ENCODE data around the gene RBM12. TPM values are rescaled to one million over a fixed set of nuclear protein-coding genes. Genes with fewer than 3 reads are reported as not detected.

RBM12 gene
- total RNA-seq, 3 donors from 2014 or later (not counting 1 experiment from before 2014, with no cell fraction given), result 80.9 to 112 (median 89.4) TPM

DNA sequence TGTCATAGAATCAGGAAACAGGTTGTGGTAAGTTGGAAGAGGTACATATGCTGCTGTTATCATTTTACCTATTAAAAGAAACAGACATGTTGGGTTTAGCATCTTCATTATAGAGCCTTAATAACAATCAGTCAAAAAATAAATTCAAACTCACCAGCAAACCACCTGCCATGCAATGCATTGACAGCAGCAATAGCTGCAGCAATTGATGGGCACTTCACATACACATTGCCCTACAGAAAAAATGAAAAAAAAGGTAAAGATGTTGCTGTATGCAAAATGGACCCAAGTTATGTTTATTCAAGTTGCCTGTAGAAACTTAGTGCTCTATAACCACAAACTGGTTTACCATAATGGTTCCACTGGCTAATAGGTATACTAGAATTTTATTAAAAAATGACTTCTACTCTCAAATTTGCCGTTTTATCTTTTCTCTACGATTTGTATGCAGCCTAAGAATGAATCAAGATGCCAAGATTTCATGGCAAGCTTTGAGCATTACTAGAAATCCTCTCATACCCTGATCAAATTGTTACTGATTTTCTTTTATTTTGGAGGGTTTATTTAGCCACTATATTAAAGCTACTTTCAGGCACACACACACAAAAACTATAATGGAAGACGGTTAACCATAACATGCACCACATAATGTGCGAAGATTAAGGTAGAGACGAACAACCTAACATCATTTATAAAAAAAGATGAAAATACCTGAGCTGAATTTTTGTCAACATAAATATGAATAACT lies 40.0 kb upstream of the RBM12 start:
- no peaks in the 10 kb centered on the region for H3K27me3 ChIP-seq (ENCODE audit: control insufficient read depth, insufficient read depth, low read length)
- WGBS (ENCODE audit: insufficient coverage), result 89% methylated on average over 3 of the region's 5 CpGs
- Mint-ChIP-seq H3K9me3 (no peaks in the 10 kb centered on the region), H3K4me1 (peaks cover 35 to 39% of the 10 kb centered on the region in 2 donors), H3K36me3 (peaks cover 21% of the 10 kb centered on the region), H3K27me3 (ENCODE audit: low read depth in 2 of 2) (no peaks in the 10 kb centered on the region), H3K27ac (peak overlapping the region in 1 of 2 donors; percentile 96), H3K4me3 (no peak overlapping the region)
- TF ChIP-seq, protein P1, sequence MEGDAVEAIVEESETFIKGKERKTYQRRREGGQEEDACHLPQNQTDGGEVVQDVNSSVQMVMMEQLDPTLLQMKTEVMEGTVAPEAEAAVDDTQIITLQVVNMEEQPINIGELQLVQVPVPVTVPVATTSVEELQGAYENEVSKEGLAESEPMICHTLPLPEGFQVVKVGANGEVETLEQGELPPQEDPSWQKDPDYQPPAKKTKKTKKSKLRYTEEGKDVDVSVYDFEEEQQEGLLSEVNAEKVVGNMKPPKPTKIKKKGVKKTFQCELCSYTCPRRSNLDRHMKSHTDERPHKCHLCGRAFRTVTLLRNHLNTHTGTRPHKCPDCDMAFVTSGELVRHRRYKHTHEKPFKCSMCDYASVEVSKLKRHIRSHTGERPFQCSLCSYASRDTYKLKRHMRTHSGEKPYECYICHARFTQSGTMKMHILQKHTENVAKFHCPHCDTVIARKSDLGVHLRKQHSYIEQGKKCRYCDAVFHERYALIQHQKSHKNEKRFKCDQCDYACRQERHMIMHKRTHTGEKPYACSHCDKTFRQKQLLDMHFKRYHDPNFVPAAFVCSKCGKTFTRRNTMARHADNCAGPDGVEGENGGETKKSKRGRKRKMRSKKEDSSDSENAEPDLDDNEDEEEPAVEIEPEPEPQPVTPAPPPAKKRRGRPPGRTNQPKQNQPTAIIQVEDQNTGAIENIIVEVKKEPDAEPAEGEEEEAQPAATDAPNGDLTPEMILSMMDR (IDR thresholded peaks at IDR 0.05), result no peak
- ATAC-seq, result no peak
- H3K36me3 ChIP-seq (ENCODE audit: control insufficient read depth, insufficient read depth, low read length), result peaks cover 81% of the 10 kb centered on the region
- no peak overlapping the region for H3K27ac ChIP-seq (ENCODE audit: low read length)
- intact Hi-C loops (cut with micrococcal nuclease), result loop anchor here (5.0 to 10.0 kb wide), 3 partner anchors 38 to 240 kb away; partner anchors contain the start of gene RBM39
- no peaks in the 10 kb centered on the region for H3K4me1 ChIP-seq (ENCODE audit: control insufficient read depth, insufficient read depth, low read length)
- H3K9me3 ChIP-seq (ENCODE audit: control insufficient read depth, insufficient read depth, low read length), result no peaks in the 10 kb centered on the region
- no peak overlapping the region for H3K4me3 ChIP-seq (ENCODE audit: low read length)
- DNase-seq, result no peak

DNA sequence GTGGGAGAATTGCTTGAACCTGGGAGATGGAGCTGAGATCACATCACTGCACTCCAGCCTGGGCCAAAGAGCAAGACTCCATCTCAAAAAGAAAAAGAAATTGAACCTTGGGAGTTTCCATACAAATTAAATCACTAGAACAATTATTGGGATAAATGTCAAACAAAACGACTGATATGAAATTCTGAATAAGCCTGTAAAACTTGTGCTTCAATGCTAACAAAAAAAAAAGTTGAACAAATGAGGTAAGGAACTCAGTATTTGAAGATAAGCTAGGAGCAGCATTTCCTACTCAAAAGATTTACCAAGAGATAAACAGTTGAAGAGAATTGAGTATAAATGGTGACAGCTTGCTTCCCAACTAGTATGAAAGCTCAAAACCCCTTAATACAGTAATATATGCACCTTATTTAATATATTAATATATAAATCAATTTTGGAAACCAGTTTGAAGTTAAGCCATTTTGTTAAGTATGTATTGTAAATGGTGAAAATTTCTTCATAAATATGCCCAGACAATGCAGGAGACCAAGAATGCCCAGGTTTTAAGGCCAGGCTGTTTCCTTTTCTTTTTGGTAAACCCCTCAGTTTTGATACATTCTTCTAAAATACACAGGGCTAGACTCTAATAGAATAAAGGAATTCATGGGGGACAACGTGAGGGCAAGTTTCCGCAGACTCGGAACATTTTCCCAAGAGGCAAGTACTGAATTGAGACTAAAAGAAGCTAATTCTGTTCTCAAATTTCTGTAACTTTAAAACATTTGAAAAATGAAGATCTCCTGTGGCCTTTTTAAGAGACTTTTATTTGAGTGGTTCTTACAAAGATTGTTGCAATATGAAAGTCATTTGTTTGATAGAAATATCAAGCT lies 38.4 kb upstream of the RBM12 start:
- no peak overlapping the region for H3K4me3 ChIP-seq (ENCODE audit: low read length)
- no peaks in the 10 kb centered on the region for H3K27me3 ChIP-seq (ENCODE audit: control insufficient read depth, insufficient read depth, low read length)
- peaks cover 9% of the 10 kb centered on the region for H3K4me1 ChIP-seq (ENCODE audit: control insufficient read depth, insufficient read depth, low read length)
- 93% methylated on average over 3 of the region's 4 CpGs for WGBS (ENCODE audit: insufficient coverage)
- no peaks in the 10 kb centered on the region for H3K9me3 Mint-ChIP-seq
- peaks cover 40 to 41% of the 10 kb centered on the region in 2 donors for H3K4me1 Mint-ChIP-seq
- peaks cover 21% of the 10 kb centered on the region for H3K36me3 Mint-ChIP-seq
- no peak overlapping the region for H3K27ac ChIP-seq (ENCODE audit: low read length)
- no peaks in the 10 kb centered on the region for H3K27me3 Mint-ChIP-seq (ENCODE audit: low read depth in 2 of 2)
- DNase-seq (no peak), ATAC-seq (no peak)
- no peak overlapping the region for H3K4me3 Mint-ChIP-seq
- intact Hi-C loops (cut with micrococcal nuclease), result loop anchor here (10.0 kb wide), 2 partner anchors 182 to 238 kb away; no protein-coding TSS in a partner anchor
- H3K36me3 ChIP-seq (ENCODE audit: control insufficient read depth, insufficient read depth, low read length), result peaks cover 65% of the 10 kb centered on the region
- no peaks in the 10 kb centered on the region for H3K9me3 ChIP-seq (ENCODE audit: control insufficient read depth, insufficient read depth, low read length)
- peak overlapping the region; percentile 74 to 96 for H3K27ac Mint-ChIP-seq
- TF ChIP-seq, protein P1 (IDR thresholded peaks at IDR 0.05), result no peak

DNA sequence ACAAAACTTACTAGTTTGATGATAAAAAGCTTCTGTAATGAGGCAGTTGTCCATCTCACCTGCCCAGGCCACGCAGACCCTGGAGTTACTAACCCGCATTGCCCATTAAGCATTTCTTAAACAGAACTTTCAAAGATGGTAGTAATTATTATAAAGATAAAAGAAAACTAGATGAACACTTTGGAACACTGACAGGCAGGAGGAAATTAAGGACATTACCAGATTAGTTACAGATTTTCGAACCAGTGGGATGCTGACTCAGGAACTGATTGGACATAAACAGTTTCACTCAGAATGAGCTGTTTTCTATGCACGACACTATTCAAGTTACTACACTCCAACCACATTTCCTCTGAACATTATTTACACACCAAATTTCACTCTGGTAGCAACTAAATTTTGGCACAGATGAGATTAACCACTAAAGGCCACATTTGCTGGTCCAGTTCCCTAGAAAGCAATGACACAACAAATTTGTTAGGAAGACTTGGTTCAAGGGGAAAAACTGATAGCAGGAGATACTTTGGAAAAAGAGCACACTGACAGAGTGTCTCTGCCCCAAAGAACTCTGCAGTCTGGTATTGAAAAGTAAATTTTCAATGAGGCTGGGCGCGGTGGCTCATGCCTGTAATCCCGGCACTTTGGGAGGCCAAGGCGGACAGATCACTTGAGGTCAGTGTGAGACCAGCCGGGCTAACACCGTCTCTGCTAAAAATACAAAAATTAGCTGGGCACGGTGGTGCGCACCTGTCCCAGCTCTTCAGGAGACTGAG lies 37.5 kb upstream of the RBM12 start:
- 90% methylated on average over 10 of the region's 12 CpGs for WGBS (ENCODE audit: insufficient coverage)
- no peak for DNase-seq
- no peaks in the 10 kb centered on the region for H3K27me3 ChIP-seq (ENCODE audit: control insufficient read depth, insufficient read depth, low read length)
- H3K36me3 ChIP-seq (ENCODE audit: control insufficient read depth, insufficient read depth, low read length), result peaks cover 56% of the 10 kb centered on the region
- no peak overlapping the region for H3K27ac ChIP-seq (ENCODE audit: low read length)
- no peaks in the 10 kb centered on the region for H3K9me3 ChIP-seq (ENCODE audit: control insufficient read depth, insufficient read depth, low read length)
- H3K9me3 Mint-ChIP-seq, result no peaks in the 10 kb centered on the region
- peaks cover 12% of the 10 kb centered on the region for H3K4me1 ChIP-seq (ENCODE audit: control insufficient read depth, insufficient read depth, low read length)
- H3K4me3 Mint-ChIP-seq, result peak overlapping the region; percentile 42
- ATAC-seq, result no peak
- H3K4me3 ChIP-seq (ENCODE audit: low read length), result no peak overlapping the region
- peaks cover 48 to 49% of the 10 kb centered on the region in 2 donors for H3K4me1 Mint-ChIP-seq
- H3K36me3 Mint-ChIP-seq, result peaks cover 21% of the 10 kb centered on the region
- peak overlapping the region; percentile 74 to 96 for H3K27ac Mint-ChIP-seq
- intact Hi-C loops (cut with micrococcal nuclease), result loop anchor here (10.0 kb wide), 2 partner anchors 183 to 237 kb away; no protein-coding TSS in a partner anchor
- no peaks in the 10 kb centered on the region for H3K27me3 Mint-ChIP-seq (ENCODE audit: low read depth in 2 of 2)
- TF ChIP-seq, protein P1 (IDR thresholded peaks at IDR 0.05), result no peak

Data from natural killer cell (primary cell).